DOHH2 (cell line): ENCODE data around the gene EPHA6.

Experiments
- H3F3A ChIP-seq: fragments of 200-600 bp; sonication (generic), shearing (Covaris generic); 2 replicates; pipeline ENCODE4 v1.6.0; 2016; ENCODE audit warnings: antibody characterized with exemption, mild to moderate bottlenecking; ENCODE audit not compliant: control insufficient read depth, insufficient read depth
- H3K27ac ChIP-seq: fragments of 200-600 bp; sonication (generic); 2 replicates; pipeline ENCODE4 v1.5.1; 2014; ENCODE audit warnings: low read depth, mild to moderate bottlenecking, low read length, moderate library complexity
- H3K27me3 ChIP-seq: fragments of 200-600 bp; sonication (generic); 2 replicates; pipeline ENCODE4 v1.6.1; 2014; ENCODE audit warnings: mild to moderate bottlenecking, low read length, mixed read lengths; ENCODE audit not compliant: control insufficient read depth
- H3K36me3 ChIP-seq: fragments of 200-600 bp; sonication (generic); 2 replicates; pipeline ENCODE4 v1.6.1; 2014; ENCODE audit warnings: mild to moderate bottlenecking, low read length, moderate library complexity, mixed read lengths; ENCODE audit not compliant: control insufficient read depth
- H3K4me1 ChIP-seq: fragments of 200-600 bp; sonication (generic); 2 replicates; pipeline ENCODE4 v1.6.1; 2014; ENCODE audit warnings: mild to moderate bottlenecking, low read length, mixed read lengths; ENCODE audit not compliant: control insufficient read depth
- H3K4me2 ChIP-seq: fragments of 200-600 bp; sonication (generic); 2 replicates; pipeline ENCODE4 v1.6.0; 2014; ENCODE audit warnings: mild to moderate bottlenecking, low read length, moderate library complexity
- H3K4me3 ChIP-seq: fragments of 200-600 bp; sonication (generic); 2 replicates; pipeline ENCODE4 v1.5.1; 2014; ENCODE audit warnings: mild to moderate bottlenecking, low read length, mixed read lengths
- H3K79me2 ChIP-seq: fragments of 200-600 bp; sonication (generic); 2 replicates; pipeline ENCODE4 v1.6.1; 2014; ENCODE audit warnings: mild to moderate bottlenecking, low read length, mixed read lengths; ENCODE audit not compliant: control insufficient read depth
- H3K9me2 ChIP-seq: fragments of 200-600 bp; sonication (generic); replicated peaks from 2 replicates; pipeline ENCODE4 v1.6.1; 2014; ENCODE audit warnings: mild to moderate bottlenecking, low read length, mixed read lengths; ENCODE audit not compliant: control insufficient read depth
- H3K9me3 ChIP-seq: fragments of 200-600 bp; sonication (generic); 2 replicates; pipeline ENCODE4 v1.6.1; 2014; ENCODE audit warnings: antibody characterized with exemption, low read length, mixed read lengths; ENCODE audit not compliant: control insufficient read depth, insufficient read depth
- H4K20me1 ChIP-seq: fragments of 200-600 bp; sonication (generic); 2 replicates; pipeline ENCODE4 v1.6.0; 2014; ENCODE audit warnings: low read depth, mild to moderate bottlenecking, antibody characterized with exemption, low read length, moderate library complexity; ENCODE audit not compliant: control insufficient read depth, insufficient read depth
- CTCF ChIP-seq: fragments of 200-600 bp; sonication (generic); IDR thresholded peaks from one replicate; pipeline ENCODE4 v1.5.1; 2014; ENCODE audit warnings: antibody characterized with exemption, mild to moderate bottlenecking, low read depth, low read length; ENCODE audit not compliant: poor library complexity, severe bottlenecking
- EZH2phosphoT487 ChIP-seq: fragments of 200-600 bp; sonication (generic); IDR thresholded peaks from 2 replicates; pipeline ENCODE4 v1.6.1; 2017; ENCODE audit warnings: borderline replicate concordance, mild to moderate bottlenecking, antibody characterized with exemption, low read length, moderate library complexity, mixed read lengths

The EPHA6 gene

DNA sequence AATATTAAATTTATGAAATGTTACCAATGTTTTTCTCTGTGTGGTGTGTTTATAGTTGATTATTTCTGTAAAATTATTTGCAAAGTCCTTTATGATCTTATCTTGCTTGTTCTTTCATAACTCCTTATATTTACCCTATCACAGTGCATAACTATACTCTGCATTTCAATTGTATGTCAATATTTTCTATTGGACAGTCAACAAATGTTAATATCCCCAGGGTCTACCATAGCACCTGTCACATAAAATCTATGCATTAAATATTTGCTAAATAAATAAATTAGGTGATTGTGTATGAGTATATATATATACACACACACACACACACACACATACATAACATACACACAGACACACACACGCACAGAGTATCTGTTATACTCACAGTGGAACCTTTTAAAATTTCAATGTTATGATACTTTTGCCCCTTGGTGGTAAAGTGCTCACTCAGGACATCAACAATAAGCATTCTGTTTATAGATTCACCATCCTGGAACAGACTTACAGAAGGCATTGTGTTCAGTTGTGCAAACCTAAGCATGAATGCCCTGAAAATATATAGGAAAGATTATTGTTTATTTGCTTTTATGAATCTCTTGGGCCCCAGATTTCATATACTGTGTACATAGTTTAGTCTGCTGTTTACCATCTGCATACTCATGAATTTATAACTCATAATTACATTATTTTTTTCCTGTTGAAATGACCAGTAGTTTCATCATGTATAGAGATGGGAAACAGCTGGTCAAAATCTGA lies 443.7 kb downstream of the EPHA6 start:
- Histone ChIP-seq H3K9me2 (no peaks in the 10 kb centered on the region), H4K20me1 (no peaks in the 10 kb centered on the region), H3K9me3 (no peaks in the 10 kb centered on the region), H3F3A (no peaks in the 10 kb centered on the region), H3K4me2 (no peak overlapping the region), H3K27me3 (no peaks in the 10 kb centered on the region), H3K79me2 (no peaks in the 10 kb centered on the region), H3K4me1 (no peaks in the 10 kb centered on the region), H3K36me3 (no peaks in the 10 kb centered on the region), H3K4me3 (no peak overlapping the region), H3K27ac (no peak overlapping the region)
- TF ChIP-seq EZH2phosphoT487 (no peak), CTCF (no peak)

GRCh38 chr3:97259263-97259662 lies 444.9 kb downstream of the EPHA6 start:
- no peak overlapping the region for H3K27ac ChIP-seq
- no peaks in the 10 kb centered on the region for H3K27me3 ChIP-seq
- H4K20me1 ChIP-seq, result no peaks in the 10 kb centered on the region
- H3F3A ChIP-seq, result no peaks in the 10 kb centered on the region
- H3K9me3 ChIP-seq, result no peaks in the 10 kb centered on the region; the same call in 1 of the 2 replicates
- H3K79me2 ChIP-seq, result no peaks in the 10 kb centered on the region
- no peak overlapping the region for H3K4me3 ChIP-seq
- TF ChIP-seq CTCF (no peak), EZH2phosphoT487 (no peak)
- H3K36me3 ChIP-seq, result no peaks in the 10 kb centered on the region
- no peaks in the 10 kb centered on the region for H3K4me1 ChIP-seq
- no peak overlapping the region for H3K4me2 ChIP-seq
- no peaks in the 10 kb centered on the region for H3K9me2 ChIP-seq

DNA sequence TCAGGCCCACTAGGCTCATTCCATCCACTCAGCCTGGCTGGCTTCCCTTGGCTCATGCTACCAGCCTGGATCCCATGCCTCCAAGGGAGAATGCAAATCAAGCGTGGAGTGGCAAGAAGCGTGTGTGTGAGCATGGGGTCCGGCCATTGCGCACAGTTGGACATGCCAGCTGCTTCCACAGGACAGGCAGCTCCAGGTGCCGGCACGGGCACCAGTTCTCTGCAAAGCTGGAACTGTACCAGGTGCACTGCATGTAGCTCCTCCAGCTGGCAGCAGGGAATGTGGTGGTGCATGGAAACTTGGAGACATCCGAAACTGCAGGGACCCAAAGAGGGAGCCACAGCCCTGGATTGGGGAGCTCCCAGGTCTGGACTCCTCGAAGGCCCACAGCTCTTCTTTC lies 449.8 kb downstream of the EPHA6 start:
- Histone ChIP-seq H3F3A (no peaks in the 10 kb centered on the region), H3K9me2 (no peaks in the 10 kb centered on the region), H3K79me2 (no peaks in the 10 kb centered on the region), H3K27me3 (no peaks in the 10 kb centered on the region), H3K27ac (no peak overlapping the region), H3K4me1 (no peaks in the 10 kb centered on the region), H4K20me1 (no peaks in the 10 kb centered on the region), H3K9me3 (no peaks in the 10 kb centered on the region; the same call in 1 of the 2 replicates), H3K4me2 (no peak overlapping the region), H3K4me3 (no peak overlapping the region), H3K36me3 (no peaks in the 10 kb centered on the region)
- TF ChIP-seq CTCF (no peak), EZH2phosphoT487 (no peak)
